GM12878 (cell line): Measurements from ENCODE around the gene SLC39A11. TPM values are rescaled to one million over a fixed set of nuclear protein-coding genes. Genes with fewer than 3 reads are reported as not detected.

Experiments used
- ATAC-seq: fragments of 200-7000 bp; cut with Tn5 transposase; 3 replicates; pipeline ENCODE4 v1.9.1; 2020; ENCODE audit warnings: mild to moderate bottlenecking, moderate library complexity
- BruUV-seq: library from RNA; stranded (reverse); fragments of 400-500 nt; replicated peaks from 2 replicates; lab custom pipeline; 2021; lab: Mats Ljungman, UMichigan
- CTCF ChIA-PET: fragments of 300-600 bp; sonication (Branson Sonifier 250); formaldehyde crosslinking; extraction: SDS; loops from one replicate; lab custom pipeline; 2021; ENCODE audit warnings: inconsistent platforms; lab: Yijun Ruan, JAX
- POLR2A ChIA-PET: fragments of 350-600 bp; formaldehyde crosslinking; extraction: SDS; loops from one replicate; lab custom pipeline; 2021; ENCODE audit warnings: inconsistent platforms; lab: Charles Lee
- RAD21 ChIA-PET: fragments of 300-600 bp; sonication (Branson Sonifier 250); formaldehyde crosslinking; loops from one replicate; lab custom pipeline; 2023; ENCODE audit warnings: antibody characterized with exemption; ENCODE audit not compliant: unreplicated experiment; lab: Charles Lee
- SMC1A ChIA-PET: fragments of 300-600 bp; sonication (Branson Sonifier 250); formaldehyde crosslinking; loops from one replicate; lab custom pipeline; 2023; ENCODE audit not compliant: unreplicated experiment, uncharacterized antibody; lab: Charles Lee
- DNase-seq: peaks from one replicate; pipeline ENCODE4 v3.0.0-alpha.2; 2011; ENCODE audit warnings: low read depth, low spot score
- FAIRE-seq: peaks from 3 replicates; lab custom pipeline; 2011; peaks lifted over from hg19 to GRCh38; lab: Jason Lieb, UNC
- H2AFZ ChIP-seq: 2 replicates; pipeline ENCODE4 v1.6.0; 2011; ENCODE audit warnings: low read depth, low read length, control low read depth; ENCODE audit not compliant: control insufficient read depth
- H3K27ac ChIP-seq: 2 replicates; pipeline ENCODE4 v1.5.1; 2011; ENCODE audit warnings: control low read depth; ENCODE audit not compliant: control insufficient read depth, insufficient read depth
- H3K27me3 ChIP-seq, 2 experiments: replicated peaks in 1 of 2; 2 replicates each; pipeline versions ENCODE4 v1.6.0 to v1.6.1; 2011; ENCODE audit warnings: low read length in 1 of 2; ENCODE audit not compliant: control insufficient read depth in 2 of 2, insufficient read depth in 2 of 2
- H3K36me3 ChIP-seq, 2 experiments: 2 replicates each; pipeline ENCODE4 v1.5.1; 2011; ENCODE audit warnings: low read length in 1 of 2; ENCODE audit not compliant: control insufficient read depth in 2 of 2, insufficient read depth in 2 of 2
- H3K4me1 ChIP-seq: 2 replicates; pipeline ENCODE4 v1.6.1; 2011; ENCODE audit warnings: mild to moderate bottlenecking, low read length, moderate library complexity, mixed read lengths; ENCODE audit not compliant: control insufficient read depth, insufficient read depth
- H3K4me2 ChIP-seq: 2 replicates; pipeline ENCODE4 v1.6.0; 2011; ENCODE audit warnings: control low read depth; ENCODE audit not compliant: control insufficient read depth, insufficient read depth
- H3K4me3 ChIP-seq: fragments of 200-600 bp; sonication (generic); 2 replicates; pipeline ENCODE4 v1.5.1; 2016
- H3K79me2 ChIP-seq: 2 replicates; pipeline ENCODE4 v1.6.0; 2011; ENCODE audit warnings: low read length; ENCODE audit not compliant: control insufficient read depth, insufficient read depth
- H3K9ac ChIP-seq: 2 replicates; pipeline ENCODE4 v1.8.0; 2011; ENCODE audit warnings: low read length, control low read depth, mixed read lengths; ENCODE audit not compliant: control insufficient read depth, insufficient read depth
- H3K9me3 ChIP-seq: replicated peaks from 3 replicates; pipeline ENCODE4 v1.5.1; 2011; ENCODE audit warnings: mild to moderate bottlenecking, low read length; ENCODE audit not compliant: control insufficient read depth, insufficient read depth
- H4K20me1 ChIP-seq: 2 replicates; pipeline ENCODE4 v1.6.0; 2011; ENCODE audit not compliant: control insufficient read depth, insufficient read depth
- CBX5 ChIP-seq: sonication (generic); IDR thresholded peaks from 2 replicates; pipeline ENCODE4 v1.6.1; 2016; ENCODE audit warnings: low read depth, moderate library complexity, mild to moderate bottlenecking, inconsistent platforms
- CREB1 ChIP-seq: IDR thresholded peaks from 2 replicates; pipeline ENCODE4 v1.6.1; 2012; ENCODE audit warnings: low read depth, mild to moderate bottlenecking, inconsistent platforms
- EZH2 ChIP-seq: IDR thresholded peaks from 2 replicates; pipeline ENCODE4 v1.6.1; 2012; ENCODE audit warnings: low read depth, mild to moderate bottlenecking, control low read depth, inconsistent platforms, low read length, borderline replicate concordance; ENCODE audit not compliant: control insufficient read depth
- KAT2A ChIP-seq: conservative IDR thresholded peaks from 2 replicates; pipeline ENCODE4 v1.6.1; 2011; ENCODE audit warnings: low read depth, low read length; ENCODE audit not compliant: control insufficient read depth
- MYC ChIP-seq: IDR thresholded peaks from 2 replicates; pipeline ENCODE4 v1.6.1; 2011; ENCODE audit warnings: mild to moderate bottlenecking, low read length, moderate library complexity, inconsistent platforms; ENCODE audit not compliant: insufficient read depth, insufficient replicate concordance, insufficient read length, severe bottlenecking
- NR2F1 ChIP-seq: fragments of 450-650 bp; conservative IDR thresholded peaks from 2 replicates; pipeline ENCODE4 v1.6.1; 2017; ENCODE audit warnings: mild to moderate bottlenecking
- RBBP5 ChIP-seq: fragments of 200-600 bp; sonication (generic); conservative IDR thresholded peaks from 2 replicates; pipeline ENCODE4 v1.6.1; 2016
- SKIL ChIP-seq: fragments of 450-650 bp; IDR thresholded peaks from 2 replicates; pipeline ENCODE4 v1.6.1; 2017; ENCODE audit warnings: mild to moderate bottlenecking, low read depth, inconsistent platforms; ENCODE audit not compliant: poor library complexity, severe bottlenecking
- SMAD5 ChIP-seq: IDR thresholded peaks from 2 replicates; pipeline ENCODE4 v1.6.1; 2016; ENCODE audit warnings: antibody characterized with exemption, low read depth
- SMC3 ChIP-seq: IDR thresholded peaks from 2 replicates; pipeline ENCODE4 v1.6.1; 2011; ENCODE audit warnings: low read length, improper control_type of control experiment, borderline replicate concordance
- SREBF2 ChIP-seq: IDR thresholded peaks from 2 replicates; pipeline ENCODE4 v1.6.1; 2012; ENCODE audit warnings: mild to moderate bottlenecking, low read length
- WGBS: methylation state at CpG from one replicate; pipeline ENCODE4 v1.1.6; 2016; ENCODE audit warnings: low lambda C conversion rate; ENCODE audit not compliant: insufficient replicate concordance, insufficient coverage; ENCODE audit errors: missing lambda C conversion rate; 5-methylcytosine and 5-hydroxymethylcytosine counted together
- in situ Hi-C: fragments of 300-500 bp; cut with MboI; formaldehyde crosslinking; loops from 9 replicates; pipeline ENCODE4 v1.14.3; 2018; ENCODE audit warnings: mixed read lengths
- intact Hi-C: fragments of 100-400 bp; cut with micrococcal nuclease; formaldehyde crosslinking; loops from one replicate; pipeline ENCODE4 v1.14.2; 2022; ENCODE audit not compliant: unreplicated experiment
- polyA plus RNA-seq, 11 experiments: library from polyadenylated mRNA; depleted of rRNA in 4 of 11; unstranded in 6 of 11; stranded (reverse) in 5 of 11; fragments of >200 nt; fragmentation: Nextera tagmentation in 4 of 11; fragmentation: Illumina TruSeq in 1 of 11; extraction: Ambion mirVana in 4 of 11; extraction: Trizol in 1 of 11; gene quantifications; 1 replicate in 1 of 11; 2 replicates in 10 of 11; pipeline versions ENCODE4 v1.2.1 to v1.2.3, GENCODE V29; 2011 to 2016; ENCODE audit warnings: inconsistent platforms in 2 of 11, missing spikeins in 2 of 11, low read depth in 1 of 11
- total RNA-seq, 4 experiments: library from RNA; depleted of rRNA in 3 of 4; stranded (reverse); fragments of >200 nt in 3 of 4; fragmentation: Illumina TruSeq in 1 of 4; extraction: Trizol in 1 of 4; gene quantifications; 2 replicates each; pipeline versions ENCODE4 v1.2.1 to v1.2.3, GENCODE V29; 2013 to 2021

SLC39A11 gene
- total and polyA plus RNA-seq, 10 of the 15 experiments (the other 5 are each of a cell fraction or from before 2014, with no cell fraction given), result 8.6 to 23.8 (median 14.0) TPM

GRCh38 chr17:72661945-72662826 lies 430.3 kb downstream of the SLC39A11 start:
- H3K27me3 ChIP-seq, result no peaks in the 10 kb centered on the region
- no TSS peak for BruUV-seq
- no peak overlapping the region for H2AFZ ChIP-seq
- POLR2A ChIA-PET, result no interaction called here
- H3K4me1 ChIP-seq, result peaks cover 4% of the 10 kb centered on the region; the same call in 1 of the 2 replicates
- RAD21 ChIA-PET, result interaction anchor here (1.0 kb wide), 1 partner anchor 97 kb away, joined by 3 read pairs; no protein-coding TSS in a partner anchor
- 80% methylated on average over 3 of the region's 3 CpGs for WGBS
- in situ Hi-C loops (no loop called here), intact Hi-C loops (no loop called here)
- DNase-seq, result no peak
- no peaks in the 10 kb centered on the region for H4K20me1 ChIP-seq
- no peak for ATAC-seq
- H3K4me3 ChIP-seq, result no peak overlapping the region
- no peak for FAIRE-seq
- no peaks in the 10 kb centered on the region for H3K36me3 ChIP-seq
- H3K79me2 ChIP-seq, result no peaks in the 10 kb centered on the region
- H3K27ac ChIP-seq, result no peak overlapping the region
- no peak overlapping the region for H3K4me2 ChIP-seq
- TF ChIP-seq SREBF2 (no peak), MYC (no peak), CREB1 (no peak), RBBP5 (no peak), KAT2A (no peak), SMC3 (no peak), EZH2 (no peak), CBX5 (no peak), SMAD5 (no peak), NR2F1 (no peak), SKIL (no peak)
- TF ChIP-seq, all 136 proteins: peak for 0
- no peaks in the 10 kb centered on the region; the same call in 2 of the 3 replicates for H3K9me3 ChIP-seq
- SMC1A ChIA-PET, result no interaction called here
- no peak overlapping the region for H3K9ac ChIP-seq
- CTCF ChIA-PET, result no interaction called here
